Ishikawa (cell line): Measurements from ENCODE around the gene GARIN1A.

Source experiments
- CEBPB ChIP-seq: IDR thresholded peaks from 2 replicates; pipeline ENCODE4 v1.6.1; 2012
- CREB1 ChIP-seq: IDR thresholded peaks from 2 replicates; pipeline ENCODE4 v1.6.1; 2012; ENCODE audit warnings: low read depth
- EGR1 ChIP-seq: IDR thresholded peaks from 2 replicates; pipeline ENCODE4 v1.6.1; 2012
- EP300 ChIP-seq: IDR thresholded peaks from 2 replicates; pipeline ENCODE4 v1.6.1; 2012; ENCODE audit warnings: borderline replicate concordance
- FOXM1 ChIP-seq: IDR thresholded peaks from 2 replicates; pipeline ENCODE4 v1.6.1; 2012; ENCODE audit warnings: low read depth, borderline replicate concordance
- NFIC ChIP-seq: IDR thresholded peaks from 2 replicates; pipeline ENCODE4 v1.6.1; 2012
- RAD21 ChIP-seq: IDR thresholded peaks from 2 replicates; pipeline ENCODE4 v1.6.1; 2012; ENCODE audit warnings: low read depth
- TAF1 ChIP-seq: IDR thresholded peaks from 2 replicates; pipeline ENCODE4 v1.6.1; 2012; ENCODE audit warnings: low read depth, mild to moderate bottlenecking
- TCF12 ChIP-seq: IDR thresholded peaks from 2 replicates; pipeline ENCODE4 v1.6.1; 2012; ENCODE audit warnings: low read depth
- TEAD4 ChIP-seq: IDR thresholded peaks from 2 replicates; pipeline ENCODE4 v1.6.1; 2012
- YY1 ChIP-seq: IDR thresholded peaks from 2 replicates; pipeline ENCODE4 v1.6.1; 2012; ENCODE audit warnings: low read depth
- ZBTB7A ChIP-seq: IDR thresholded peaks from 2 replicates; pipeline ENCODE4 v1.6.1; 2012; ENCODE audit warnings: low read depth
- TF ChIP-seq, protein P1 (sequence below): IDR thresholded peaks from 2 replicates; pipeline ENCODE4 v1.6.1; 2012
- TF ChIP-seq, protein P2 (sequence below): IDR thresholded peaks from 2 replicates; pipeline ENCODE4 v1.6.1; 2012; ENCODE audit warnings: low read depth, mild to moderate bottlenecking
- TF ChIP-seq, protein P3 (sequence below): IDR thresholded peaks from 2 replicates; pipeline ENCODE4 v1.6.1; 2012

GARIN1A gene

GRCh38 chr7:128688492-128688891 lies 16.4 kb downstream of the GARIN1A start:
- no peak for TF ChIP-seq EGR1
- no peak for TF ChIP-seq NFIC
- TF ChIP-seq ZBTB7A, result no peak
- no peak for TF ChIP-seq FOXM1
- no peak for TF ChIP-seq CREB1

DNA sequence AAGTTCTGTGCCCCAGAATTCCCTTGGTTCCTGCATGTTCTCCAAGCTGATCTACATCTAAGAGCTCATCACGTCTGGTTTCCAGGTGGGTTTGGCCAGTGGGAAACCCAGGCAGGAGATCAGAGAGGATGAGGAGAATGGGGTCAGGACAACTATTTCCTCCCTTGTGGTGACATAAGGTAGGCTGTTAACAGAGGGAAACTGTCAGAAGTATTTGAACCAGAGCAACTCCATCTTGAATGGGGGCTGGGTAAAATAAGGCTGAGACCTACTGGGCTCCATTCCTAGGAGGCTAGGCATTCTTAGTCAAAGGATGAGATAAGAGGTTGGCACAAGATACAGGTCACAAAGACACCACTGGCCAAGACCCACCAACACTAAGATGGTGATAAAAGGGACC lies 19.1 kb downstream of the GARIN1A start:
- TF ChIP-seq, protein P1, sequence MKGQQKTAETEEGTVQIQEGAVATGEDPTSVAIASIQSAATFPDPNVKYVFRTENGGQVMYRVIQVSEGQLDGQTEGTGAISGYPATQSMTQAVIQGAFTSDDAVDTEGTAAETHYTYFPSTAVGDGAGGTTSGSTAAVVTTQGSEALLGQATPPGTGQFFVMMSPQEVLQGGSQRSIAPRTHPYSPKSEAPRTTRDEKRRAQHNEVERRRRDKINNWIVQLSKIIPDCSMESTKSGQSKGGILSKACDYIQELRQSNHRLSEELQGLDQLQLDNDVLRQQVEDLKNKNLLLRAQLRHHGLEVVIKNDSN, result no peak
- no peak for TF ChIP-seq YY1
- TF ChIP-seq RAD21, result no peak
- no peak for TF ChIP-seq CREB1
- no peak for TF ChIP-seq CEBPB
- no peak for TF ChIP-seq TEAD4

GRCh38 chr7:128692623-128693270 lies 20.7 kb downstream of the GARIN1A start:
- no peak for TF ChIP-seq YY1
- TF ChIP-seq, protein P2, sequence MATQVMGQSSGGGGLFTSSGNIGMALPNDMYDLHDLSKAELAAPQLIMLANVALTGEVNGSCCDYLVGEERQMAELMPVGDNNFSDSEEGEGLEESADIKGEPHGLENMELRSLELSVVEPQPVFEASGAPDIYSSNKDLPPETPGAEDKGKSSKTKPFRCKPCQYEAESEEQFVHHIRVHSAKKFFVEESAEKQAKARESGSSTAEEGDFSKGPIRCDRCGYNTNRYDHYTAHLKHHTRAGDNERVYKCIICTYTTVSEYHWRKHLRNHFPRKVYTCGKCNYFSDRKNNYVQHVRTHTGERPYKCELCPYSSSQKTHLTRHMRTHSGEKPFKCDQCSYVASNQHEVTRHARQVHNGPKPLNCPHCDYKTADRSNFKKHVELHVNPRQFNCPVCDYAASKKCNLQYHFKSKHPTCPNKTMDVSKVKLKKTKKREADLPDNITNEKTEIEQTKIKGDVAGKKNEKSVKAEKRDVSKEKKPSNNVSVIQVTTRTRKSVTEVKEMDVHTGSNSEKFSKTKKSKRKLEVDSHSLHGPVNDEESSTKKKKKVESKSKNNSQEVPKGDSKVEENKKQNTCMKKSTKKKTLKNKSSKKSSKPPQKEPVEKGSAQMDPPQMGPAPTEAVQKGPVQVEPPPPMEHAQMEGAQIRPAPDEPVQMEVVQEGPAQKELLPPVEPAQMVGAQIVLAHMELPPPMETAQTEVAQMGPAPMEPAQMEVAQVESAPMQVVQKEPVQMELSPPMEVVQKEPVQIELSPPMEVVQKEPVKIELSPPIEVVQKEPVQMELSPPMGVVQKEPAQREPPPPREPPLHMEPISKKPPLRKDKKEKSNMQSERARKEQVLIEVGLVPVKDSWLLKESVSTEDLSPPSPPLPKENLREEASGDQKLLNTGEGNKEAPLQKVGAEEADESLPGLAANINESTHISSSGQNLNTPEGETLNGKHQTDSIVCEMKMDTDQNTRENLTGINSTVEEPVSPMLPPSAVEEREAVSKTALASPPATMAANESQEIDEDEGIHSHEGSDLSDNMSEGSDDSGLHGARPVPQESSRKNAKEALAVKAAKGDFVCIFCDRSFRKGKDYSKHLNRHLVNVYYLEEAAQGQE, result no peak
- TF ChIP-seq TEAD4, result no peak
- no peak for TF ChIP-seq ZBTB7A
- no peak for TF ChIP-seq FOXM1
- no peak for TF ChIP-seq EP300
- TF ChIP-seq NFIC, result no peak
- no peak for TF ChIP-seq TAF1
- TF ChIP-seq, protein P1, result no peak
- TF ChIP-seq, protein P3, sequence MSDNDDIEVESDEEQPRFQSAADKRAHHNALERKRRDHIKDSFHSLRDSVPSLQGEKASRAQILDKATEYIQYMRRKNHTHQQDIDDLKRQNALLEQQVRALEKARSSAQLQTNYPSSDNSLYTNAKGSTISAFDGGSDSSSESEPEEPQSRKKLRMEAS, result no peak
- TF ChIP-seq CEBPB, result no peak
- TF ChIP-seq TCF12, result no peak
- no peak for TF ChIP-seq RAD21
- no peak for TF ChIP-seq EGR1
- TF ChIP-seq CREB1, result no peak

- TF ChIP-seq FOXM1 (no peak), ZBTB7A (no peak), YY1 (no peak), TEAD4 (no peak), NFIC (no peak), CREB1 (no peak), CEBPB (no peak), RAD21 (no peak)
- TF ChIP-seq, protein P1, result no peak
- TF ChIP-seq, protein P2, result no peak
Measured at GRCh38 chr7:128693373-128694015, 21.4 kb downstream of the GARIN1A start.

DNA sequence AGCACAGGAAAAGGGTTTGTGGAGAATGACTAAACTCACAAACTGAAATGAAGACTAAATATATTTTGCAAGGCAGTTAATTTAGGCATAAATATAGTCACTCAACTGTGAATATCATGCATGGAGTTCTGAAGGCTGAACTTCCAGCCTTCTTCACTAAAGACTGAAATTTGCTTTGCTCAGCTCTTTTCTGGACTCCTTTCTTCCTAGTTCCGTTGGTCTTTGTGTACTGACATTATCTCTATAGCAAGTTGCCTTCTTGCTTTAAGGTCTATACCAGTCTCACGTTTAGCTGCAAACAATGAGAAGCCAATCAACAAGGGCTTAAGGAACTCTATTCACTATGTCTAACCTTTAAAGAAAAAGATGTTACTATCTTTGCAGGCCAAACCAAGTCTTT lies 22.6 kb downstream of the GARIN1A start:
- TF ChIP-seq TCF12 (no peak), FOXM1 (no peak), RAD21 (no peak), TEAD4 (no peak), CREB1 (no peak), YY1 (no peak), NFIC (no peak), EP300 (no peak), CEBPB (no peak), ZBTB7A (no peak), EGR1 (no peak), TAF1 (no peak)
- TF ChIP-seq, protein P1, result no peak
- TF ChIP-seq, protein P2, result no peak
- TF ChIP-seq, protein P3, result no peak
